Liver (tissue), 9 donors: ENCODE data around the gene ATP2A3. TPM values are rescaled to one million over a fixed set of nuclear protein-coding genes. Genes with fewer than 3 reads are reported as not detected.

Experiments
- DNase-seq: peaks from one replicate; pipeline ENCODE4 v3.0.0-alpha.2; 2017; ENCODE audit warnings: low spot score
- H3K27ac ChIP-seq, 2 donors: one replicate each; pipeline ENCODE4 v1.7.0; 2013; ENCODE audit warnings: inconsistent platforms in 2 of 2, low read length in 2 of 2, control low read depth in 1 of 2, low read depth in 1 of 2, mild to moderate bottlenecking in 1 of 2
- H3K27me3 ChIP-seq, 4 donors: one replicate each; pipeline versions ENCODE4 v1.6.1 to v1.7.0; 2013; ENCODE audit warnings: low read length in 3 of 4, inconsistent platforms in 1 of 4, mild to moderate bottlenecking in 1 of 4, moderate library complexity in 1 of 4; ENCODE audit not compliant: control insufficient read depth in 4 of 4, insufficient read depth in 4 of 4
- H3K36me3 ChIP-seq, 4 donors: one replicate each; pipeline versions ENCODE4 v1.6.1 to v1.7.0; 2013; ENCODE audit warnings: low read length in 3 of 4, mild to moderate bottlenecking in 3 of 4, low read depth in 1 of 4, moderate library complexity in 1 of 4; ENCODE audit not compliant: control insufficient read depth in 4 of 4, insufficient read depth in 3 of 4
- H3K4me1 ChIP-seq, 4 donors: one replicate each; pipeline versions ENCODE4 v1.6.1 to v1.7.0; 2013; ENCODE audit warnings: low read length in 3 of 4, mild to moderate bottlenecking in 3 of 4, moderate library complexity in 1 of 4; ENCODE audit not compliant: control insufficient read depth in 4 of 4, insufficient read depth in 4 of 4
- H3K4me3 ChIP-seq, 3 donors: one replicate each; pipeline versions ENCODE4 v1.6.1 to v1.7.0; 2013; ENCODE audit warnings: low read length in 3 of 3, control low read depth in 1 of 3, low read depth in 1 of 3, mild to moderate bottlenecking in 1 of 3
- H3K9ac ChIP-seq, 2 donors: one replicate each; pipeline ENCODE4 v1.7.0; 2013; ENCODE audit warnings: low read length in 2 of 2, mild to moderate bottlenecking in 2 of 2, moderate library complexity in 2 of 2, control low read depth in 1 of 2, low read depth in 1 of 2
- H3K9me3 ChIP-seq, 4 donors: one replicate each; pipeline versions ENCODE4 v1.6.1 to v1.7.0; 2013; ENCODE audit warnings: low read length in 3 of 4; ENCODE audit not compliant: control insufficient read depth in 4 of 4
- ATF3 ChIP-seq: IDR thresholded peaks from 2 replicates; pipeline ENCODE4 v1.6.1; 2016; ENCODE audit warnings: antibody characterized with exemption
- CTCF ChIP-seq: fragments of 150-350 bp; IDR thresholded peaks from 2 replicates; pipeline ENCODE4 v1.5.1; 2017; ENCODE audit warnings: improper control_type of control experiment, low read depth, low read length; ENCODE audit not compliant: missing input control
- EGR1 ChIP-seq, 2 donors: IDR thresholded peaks; 2 replicates each; pipeline ENCODE4 v1.6.1; 2016 to 2018; ENCODE audit warnings: antibody characterized with exemption in 2 of 2, low read depth in 2 of 2
- FOXA1 ChIP-seq: IDR thresholded peaks from 2 replicates; pipeline ENCODE4 v1.6.1; 2016; ENCODE audit warnings: antibody characterized with exemption
- FOXA2 ChIP-seq: IDR thresholded peaks from 2 replicates; pipeline ENCODE4 v1.6.1; 2016; ENCODE audit warnings: antibody characterized with exemption
- GABPA ChIP-seq, 2 donors: IDR thresholded peaks in 1 of 2; conservative IDR thresholded peaks in 1 of 2; 2 replicates each; pipeline ENCODE4 v1.6.1; 2016; ENCODE audit warnings: antibody characterized with exemption in 2 of 2, mild to moderate bottlenecking in 1 of 2, moderate library complexity in 1 of 2
- HNF4G ChIP-seq: IDR thresholded peaks from 2 replicates; pipeline ENCODE4 v1.6.1; 2016; ENCODE audit warnings: antibody characterized with exemption
- JUND ChIP-seq, 2 donors: IDR thresholded peaks; 2 replicates each; pipeline ENCODE4 v1.6.1; 2016; ENCODE audit warnings: antibody characterized with exemption in 2 of 2
- MAX ChIP-seq: IDR thresholded peaks from 2 replicates; pipeline ENCODE4 v1.6.1; 2016; ENCODE audit warnings: antibody characterized with exemption
- NR2F2 ChIP-seq: IDR thresholded peaks from 2 replicates; pipeline ENCODE4 v1.6.1; 2016; ENCODE audit warnings: antibody characterized with exemption
- RAD21 ChIP-seq, 2 donors: IDR thresholded peaks; 2 replicates each; pipeline ENCODE4 v1.6.1; 2016; ENCODE audit warnings: antibody characterized with exemption in 2 of 2, mild to moderate bottlenecking in 2 of 2
- REST ChIP-seq: IDR thresholded peaks from 2 replicates; pipeline ENCODE4 v1.6.1; 2016; ENCODE audit warnings: antibody characterized with exemption, mild to moderate bottlenecking
- RXRA ChIP-seq, 2 donors: IDR thresholded peaks; 2 replicates each; pipeline ENCODE4 v1.6.1; 2017 to 2018; ENCODE audit warnings: antibody characterized with exemption in 2 of 2, mild to moderate bottlenecking in 1 of 2
- SP1 ChIP-seq: IDR thresholded peaks from 2 replicates; pipeline ENCODE4 v1.6.1; 2018; ENCODE audit warnings: antibody characterized with exemption, mild to moderate bottlenecking
- TAF1 ChIP-seq: conservative IDR thresholded peaks from 2 replicates; pipeline ENCODE4 v1.6.1; 2016; ENCODE audit warnings: antibody characterized with exemption, mild to moderate bottlenecking
- YY1 ChIP-seq: IDR thresholded peaks from 2 replicates; pipeline ENCODE4 v1.6.1; 2016; ENCODE audit warnings: antibody characterized with exemption, mild to moderate bottlenecking
- ZBTB33 ChIP-seq: IDR thresholded peaks from 2 replicates; pipeline ENCODE4 v1.6.1; 2016; ENCODE audit warnings: antibody characterized with exemption
- WGBS: extraction: QIAGEN DNeasy Blood & Tissue Kit; methylation state at CpG from one replicate; pipeline ENCODE4 v1.1.7; 2013; 5-methylcytosine and 5-hydroxymethylcytosine counted together
- polyA plus RNA-seq, 2 donors: library from polyadenylated mRNA; stranded (reverse) in 1 of 2; unstranded in 1 of 2; fragments of 200-250 nt in 1 of 2; fragments of >200 nt in 1 of 2; fragmentation: Nextera tagmentation in 1 of 2; extraction: Ambion mirVana in 1 of 2; gene quantifications; one replicate each; pipeline versions ENCODE4 v1.2.1 to v1.2.3, GENCODE V29; 2013 to 2015
- total RNA-seq, 2 donors: library from RNA; depleted of rRNA; stranded (reverse); fragments of >200 nt; gene quantifications; one replicate each; pipeline ENCODE4 v1.2.3, GENCODE V29; 2014
- donor health status: healthy.
- donor health status: healthy.
- donor health status: healthy.
- donor health status: healthy.
- donor health status: healthy.

The ATP2A3 gene
- total and polyA plus RNA-seq, 4 donors = 1.4 to 17.1 (median 3.2) TPM

GRCh38 chr17:3982541-3983017, 18.3 kb upstream of the ATP2A3 start:
- Histone ChIP-seq H3K4me3 (no peak overlapping the region), H3K9ac (no peak overlapping the region), H3K36me3 (no peaks in the 10 kb centered on the region), H3K27ac (no peak overlapping the region), H3K9me3 (no peaks in the 10 kb centered on the region), H3K27me3 (no peaks in the 10 kb centered on the region), H3K4me1 (peaks cover 2 to 17% (median 11%) of the 10 kb centered on the region in 4 donors)
- DNase-seq = no peak
- TF ChIP-seq ZBTB33 (no peak), YY1 (no peak), SP1 (no peak), FOXA1 (no peak), ATF3 (no peak), FOXA2 (no peak), EGR1 (IDR thresholded peaks at IDR 0.05; ENCODE audit: low read depth in 2 of 2) (no peak), RAD21 (IDR thresholded peaks at IDR 0.05) (no peak), REST (no peak), NR2F2 (no peak), JUND (IDR thresholded peaks at IDR 0.05) (no peak), TAF1 (no peak), MAX (no peak), CTCF (no peak), HNF4G (no peak), GABPA (IDR thresholded peaks at IDR 0.05 in 1 of 2, conservative IDR thresholded peaks at IDR 0.05 in 1 of 2) (no peak)
- WGBS = 91% methylated on average over 8 of the region's 8 CpGs

- 94% methylated on average over 21 of the region's 21 CpGs for WGBS
- no peaks in the 10 kb centered on the region for H3K36me3 ChIP-seq
- peaks cover 2 to 19% (median 11%) of the 10 kb centered on the region in 4 donors for H3K4me1 ChIP-seq
- H3K9me3 ChIP-seq = no peaks in the 10 kb centered on the region
- H3K27me3 ChIP-seq = no peaks in the 10 kb centered on the region
- H3K27ac ChIP-seq = no peak overlapping the region
- H3K4me3 ChIP-seq = no peak overlapping the region
- no peak for TF ChIP-seq SP1
- TF ChIP-seq RAD21 (IDR thresholded peaks at IDR 0.05) = no peak
- no peak for TF ChIP-seq EGR1 (IDR thresholded peaks at IDR 0.05; ENCODE audit: low read depth in 2 of 2)
- TF ChIP-seq MAX = no peak
- TF ChIP-seq CTCF = no peak
- no peak for TF ChIP-seq RXRA (IDR thresholded peaks at IDR 0.05)
- no peak for TF ChIP-seq ZBTB33
- no peak for DNase-seq
- H3K9ac ChIP-seq = no peak overlapping the region
These were observed 17.9 kb upstream of the ATP2A3 start for GRCh38 chr17:3982113-3982512.
